HuH-7.5 (cell line): ENCODE measurements around the gene SLC25A44.

Experiments
- DNase-seq: peaks from one replicate; pipeline ENCODE4 v3.0.0; 2011; ENCODE audit warnings: low spot score

Gene SLC25A44

GRCh38 chr1:156193488-156194299 is at the start of gene SLC25A44:
Gene SLC25A44, plus strand, starts transcription at chr1:156194104. Its CDS starts 5,744 bp downstream, at chr1:156199848.
- DNase-seq: peak; percentile 87

GRCh38 chr1:156144742-156145141 is 49.2 kb upstream of the SLC25A44 start:
- no peak for DNase-seq

GRCh38 chr1:156145650-156146019 is 48.3 kb upstream of the SLC25A44 start:
- DNase-seq: no peak

- peak; percentile 94 for DNase-seq
Measured at GRCh38 chr1:156146020-156146768, 47.7 kb upstream of the SLC25A44 start.

- DNase-seq: no peak
Measured at GRCh38 chr1:156146769-156147405, 47.0 kb upstream of the SLC25A44 start.

GRCh38 chr1:156148216-156148615 is 45.7 kb upstream of the SLC25A44 start:
- no peak for DNase-seq

GRCh38 chr1:156149374-156150332 is 44.3 kb upstream of the SLC25A44 start:
- no peak for DNase-seq

- DNase-seq: no peak
Measured at GRCh38 chr1:156150333-156151011, 43.4 kb upstream of the SLC25A44 start.

- no peak for DNase-seq
Measured at GRCh38 chr1:156151093-156151688, 42.7 kb upstream of the SLC25A44 start.

GRCh38 chr1:156152628-156153027 is 41.3 kb upstream of the SLC25A44 start:
- DNase-seq: no peak

GRCh38 chr1:156153362-156153761 is 40.5 kb upstream of the SLC25A44 start, which contains the start of gene SEMA4A:
Gene SEMA4A, plus strand, starts transcription at chr1:156153585. Its CDS starts 994 bp downstream, at chr1:156154579.
- DNase-seq: peak; percentile 48

GRCh38 chr1:156154317-156154749 is 39.6 kb upstream of the SLC25A44 start:
- no peak for DNase-seq

GRCh38 chr1:156155756-156156510 is 38.0 kb upstream of the SLC25A44 start:
- DNase-seq: no peak

GRCh38 chr1:156157506-156157905 is 36.4 kb upstream of the SLC25A44 start:
- no peak for DNase-seq

GRCh38 chr1:156157966-156158365 is 35.9 kb upstream of the SLC25A44 start:
- no peak for DNase-seq

GRCh38 chr1:156160000-156160742 is 33.7 kb upstream of the SLC25A44 start:
- DNase-seq: no peak

- DNase-seq: no peak
Measured at GRCh38 chr1:156160743-156161171, 33.1 kb upstream of the SLC25A44 start.

- DNase-seq: no peak
Measured at GRCh38 chr1:156162430-156163037, 31.4 kb upstream of the SLC25A44 start.
